Upper lobe of left lung (tissue), 4 donors: ENCODE results near the gene CD44.

Source experiments
- CTCF ChIP-seq, 6 experiments: fragments of 450-650 bp in 4 of 6; fragments of 200-600 bp in 2 of 6; sonication (generic) in 2 of 6; IDR thresholded peaks; one replicate each; pipeline ENCODE4 v1.5.1; 2016 to 2019; ENCODE audit warnings: antibody characterized with exemption in 6 of 6
- EP300 ChIP-seq, 4 donors: sonication (generic); formaldehyde crosslinking; IDR thresholded peaks; one replicate each; pipeline ENCODE4 v1.5.1; 2017; ENCODE audit warnings: antibody characterized with exemption in 4 of 4, control low read depth in 2 of 4
- POLR2A ChIP-seq, 4 donors: fragments of 450-650 bp; IDR thresholded peaks; one replicate each; pipeline ENCODE4 v1.5.1; 2016 to 2017; ENCODE audit warnings: antibody characterized with exemption in 4 of 4, mild to moderate bottlenecking in 2 of 4
- POLR2AphosphoS5 ChIP-seq, 2 donors: sonication (generic); formaldehyde crosslinking; IDR thresholded peaks; one replicate each; pipeline ENCODE4 v1.5.1; 2017; ENCODE audit warnings: antibody characterized with exemption in 2 of 2

DNA sequence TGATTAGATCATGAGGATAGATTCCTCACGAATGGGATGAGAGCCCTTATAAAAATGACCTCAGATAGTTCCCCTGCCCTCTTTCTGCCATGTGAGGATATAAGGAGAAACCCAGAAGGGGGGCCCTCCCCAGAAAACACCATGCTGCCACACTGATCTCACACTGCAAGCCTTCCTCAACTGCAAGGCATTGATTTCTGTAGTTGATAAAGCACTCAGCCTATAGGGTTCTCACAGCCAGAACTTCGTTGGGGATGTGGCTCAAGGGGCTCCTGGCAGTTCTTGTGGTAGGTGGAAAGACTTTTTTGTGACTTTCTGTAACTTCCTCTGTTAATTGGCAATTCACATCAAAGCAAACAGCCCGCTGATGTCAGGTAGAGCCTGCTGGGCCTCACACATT is 108.9 kb downstream of the CD44 start:
- TF ChIP-seq CTCF (IDR thresholded peaks at IDR 0.05) (no peak), POLR2AphosphoS5 (IDR thresholded peaks at IDR 0.05) (no peak), POLR2A (IDR thresholded peaks at IDR 0.05) (no peak), EP300 (IDR thresholded peaks at IDR 0.05) (no peak)
